HG03432 (cell line): Measurements from ENCODE around the gene RBM38.

Experiments used
- ATAC-seq: cut with Tn5 transposase; IDR thresholded peaks from one replicate; pipeline ENCODE4 v1.9.1; 2021; ENCODE audit warnings: mild to moderate bottlenecking, moderate library complexity; ENCODE audit not compliant: unreplicated experiment

RBM38 gene

GRCh38 chr20:57374343-57374930 is 16.8 kb upstream of the RBM38 start:
- ATAC-seq, result no peak

DNA sequence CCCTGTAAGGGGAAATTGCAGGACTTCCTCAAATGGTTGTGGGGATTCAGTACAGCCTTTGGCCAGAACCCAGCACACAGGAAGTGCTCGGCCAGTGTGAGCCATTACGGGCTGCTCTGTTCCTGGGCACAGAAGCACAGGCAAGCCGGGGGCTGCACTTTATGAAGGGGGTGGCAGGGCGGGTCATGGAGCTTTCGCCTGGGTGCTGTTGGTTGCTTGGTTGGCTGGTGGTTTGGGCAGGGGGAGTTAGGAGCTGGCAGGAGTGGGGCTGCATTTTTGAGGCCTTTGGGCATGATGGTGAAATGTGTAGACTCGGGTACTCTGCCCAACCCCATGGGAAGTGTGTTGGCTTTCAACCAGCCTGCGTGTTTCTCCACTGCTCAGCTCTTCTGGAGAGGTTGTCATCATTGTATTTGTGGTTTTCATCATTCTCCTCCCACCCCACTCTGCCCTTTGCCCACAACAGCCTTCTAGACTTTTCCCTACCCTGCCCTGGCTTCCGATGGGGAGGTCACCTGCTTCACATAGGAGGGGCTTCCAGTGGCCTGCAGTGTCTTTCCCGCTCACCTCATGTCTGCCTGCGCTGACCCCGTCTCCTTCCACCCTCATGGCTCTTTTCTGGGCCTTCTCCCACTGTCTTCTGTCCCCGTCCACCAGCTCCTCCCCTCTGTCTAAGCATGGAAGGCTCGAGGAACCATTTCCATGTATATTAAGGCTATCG is 16.1 kb upstream of the RBM38 start:
- ATAC-seq, result no peak

DNA sequence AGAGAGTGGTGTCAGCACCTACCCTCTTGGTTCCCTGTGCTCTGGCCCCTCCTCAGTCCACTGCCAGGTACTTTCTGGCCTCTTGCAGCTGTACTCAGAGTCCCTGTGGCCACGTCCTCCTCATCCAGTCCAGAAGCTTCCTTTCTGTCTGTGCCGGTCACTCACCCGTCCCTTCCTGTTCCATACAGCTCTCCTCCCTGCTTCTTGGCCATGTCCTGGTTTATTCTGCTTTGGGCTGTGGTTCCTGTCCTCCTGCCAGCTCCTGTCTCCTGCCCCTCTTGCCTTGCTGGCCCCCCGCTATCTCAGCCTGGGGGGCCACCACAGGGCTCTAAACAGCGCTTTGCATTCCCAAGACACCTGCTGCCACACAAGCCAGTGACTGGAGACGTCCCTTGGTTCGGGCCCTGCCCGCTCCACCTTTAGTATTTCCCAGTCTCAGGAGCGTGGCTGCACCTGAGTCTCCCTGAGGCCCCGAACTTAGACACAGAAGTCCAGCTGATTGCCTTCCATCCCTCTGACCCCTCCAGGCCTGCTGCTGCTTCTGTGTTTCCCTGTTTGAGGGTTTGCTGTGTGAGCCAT is 15.5 kb upstream of the RBM38 start:
- ATAC-seq, result no peak

GRCh38 chr20:57377350-57377749 is 13.8 kb upstream of the RBM38 start:
- no peak for ATAC-seq

DNA sequence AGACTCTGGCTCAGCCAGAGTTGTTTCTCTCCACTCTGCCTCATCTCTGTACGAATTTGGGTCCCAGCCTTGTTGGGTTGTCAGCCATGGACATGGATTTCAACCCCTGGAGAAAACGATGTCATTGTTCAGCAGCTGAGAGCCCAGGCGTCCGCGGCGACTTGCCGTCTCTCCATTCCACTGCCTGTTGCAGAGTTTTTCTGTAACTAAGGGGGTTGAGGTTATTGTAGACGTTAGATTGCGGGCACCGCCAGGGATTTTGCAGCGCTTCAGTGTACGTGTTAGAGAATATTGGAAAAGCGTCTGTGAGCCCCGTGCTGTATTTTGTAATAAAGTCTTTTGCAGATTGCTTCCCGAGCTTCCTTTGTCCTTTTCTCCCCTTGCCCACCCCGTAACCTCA is 13.1 kb upstream of the RBM38 start:
- no peak for ATAC-seq

DNA sequence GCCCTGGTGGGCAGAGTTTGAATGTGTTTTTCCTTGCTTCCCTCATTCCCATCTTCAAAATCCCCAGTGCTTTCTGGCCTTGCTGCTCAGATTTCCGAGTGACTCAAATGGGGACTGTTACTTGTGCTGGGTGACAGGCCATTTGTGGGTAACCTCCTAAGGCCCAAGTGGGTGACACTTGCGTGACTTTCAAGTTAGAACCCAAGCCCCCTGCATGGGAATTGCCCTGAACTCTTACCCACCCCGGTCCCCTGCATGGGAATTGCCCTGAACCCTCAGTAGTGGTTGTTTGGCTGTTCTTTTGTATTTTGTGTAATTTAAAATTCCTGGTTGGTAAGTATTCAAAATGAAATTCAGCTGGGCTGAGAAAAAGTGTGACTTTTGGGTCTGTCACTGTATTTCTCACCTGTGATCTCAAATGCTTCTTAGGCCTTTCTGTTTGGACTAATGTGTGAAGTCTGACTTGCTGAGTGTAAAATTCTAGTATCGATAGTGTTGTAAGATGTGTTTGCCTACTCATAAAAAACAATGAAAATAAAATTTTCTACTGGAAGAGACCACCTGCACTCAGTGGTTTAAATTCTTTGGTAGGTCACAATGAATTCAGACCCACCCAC is 12.4 kb upstream of the RBM38 start:
- ATAC-seq, result no peak

DNA sequence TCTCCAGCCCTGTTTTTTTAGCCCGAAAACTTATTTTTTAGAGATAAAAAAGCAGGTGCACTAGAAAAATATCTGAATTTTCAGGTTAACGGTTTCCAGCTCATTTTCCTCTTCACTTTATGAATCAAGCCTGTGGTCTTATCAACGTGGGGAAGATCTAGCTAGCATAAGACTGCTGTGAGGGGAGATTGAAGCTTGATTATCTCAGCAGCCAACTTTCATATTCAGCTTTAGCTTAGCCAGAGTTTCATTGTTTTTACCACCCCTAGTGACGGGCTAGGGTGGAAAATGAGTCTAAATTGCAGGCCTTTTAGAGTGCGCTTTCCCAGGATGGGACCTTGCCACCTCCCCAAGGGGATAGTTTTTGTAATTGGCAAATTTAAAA is 11.9 kb upstream of the RBM38 start:
- no peak for ATAC-seq

GRCh38 chr20:57380081-57380750 is 11.0 kb upstream of the RBM38 start:
- no peak for ATAC-seq

- peak; percentile 60 for ATAC-seq
Measured at GRCh38 chr20:57381596-57382503, 9.3 kb upstream of the RBM38 start.

- no peak for ATAC-seq
Measured at GRCh38 chr20:57382516-57382915, 8.7 kb upstream of the RBM38 start.

- ATAC-seq, result no peak
Measured at GRCh38 chr20:57383447-57384347, 7.5 kb upstream of the RBM38 start.

- no peak for ATAC-seq
Measured at GRCh38 chr20:57384486-57384885, 6.7 kb upstream of the RBM38 start.

DNA sequence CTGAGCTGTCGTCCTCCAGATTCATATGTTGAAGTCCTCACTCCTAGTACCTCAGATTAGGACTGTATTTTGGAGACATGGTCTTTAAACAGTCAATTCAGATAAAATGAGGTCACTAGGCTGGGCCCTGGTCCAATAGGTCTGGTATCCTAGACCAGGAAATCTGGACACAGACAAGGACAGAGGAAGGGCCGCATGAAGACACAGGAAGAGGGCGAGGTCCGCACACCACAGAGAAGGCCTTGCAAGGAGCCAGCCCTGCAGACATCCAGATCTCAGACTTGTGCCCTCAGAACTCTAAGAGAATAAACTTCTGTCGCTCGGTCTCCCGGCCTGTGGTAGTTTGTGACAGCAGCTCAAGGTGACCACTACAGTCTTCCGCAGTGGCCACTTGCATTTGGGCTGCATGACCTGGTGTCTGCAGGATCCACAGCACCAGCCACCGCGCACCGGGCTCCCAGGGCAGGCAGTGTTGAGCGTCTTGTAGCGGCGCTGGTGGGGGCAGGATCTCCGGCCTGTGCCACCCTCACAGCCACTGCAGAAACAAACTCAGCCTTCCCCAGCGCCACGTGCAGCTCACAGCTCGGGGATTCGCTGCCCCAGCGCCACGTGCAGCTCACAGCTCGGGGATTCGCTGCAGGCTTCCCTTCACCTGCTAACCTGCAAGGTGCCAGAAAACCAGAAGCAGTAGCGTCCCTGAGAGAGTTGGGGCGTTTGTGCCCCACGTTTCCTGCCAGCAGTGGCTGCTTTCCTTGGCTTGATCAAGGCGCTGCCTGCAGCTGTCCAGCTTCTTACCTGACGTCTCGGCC is 6.0 kb upstream of the RBM38 start:
- no peak for ATAC-seq

DNA sequence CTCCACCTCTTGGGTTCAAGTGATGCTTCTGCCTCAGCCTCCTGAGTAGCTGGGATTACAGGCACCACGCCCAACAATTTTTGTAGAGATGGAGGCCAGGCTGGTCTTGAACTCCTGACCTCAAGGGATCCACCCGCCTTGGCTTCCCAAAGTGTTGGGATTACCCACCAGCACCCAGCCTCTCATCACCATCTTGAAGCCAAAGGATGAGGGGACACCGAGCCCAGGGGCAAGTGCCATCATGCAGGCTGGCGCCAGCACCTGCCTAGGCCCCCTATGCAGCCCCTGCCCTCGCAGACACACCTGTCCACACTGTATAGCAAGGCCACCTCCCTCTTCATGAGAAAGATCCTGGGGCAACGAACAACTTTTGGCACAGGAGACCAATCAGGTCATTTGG is 5.3 kb upstream of the RBM38 start:
- ATAC-seq, result no peak

GRCh38 chr20:57386762-57387161 is 4.4 kb upstream of the RBM38 start:
- ATAC-seq, result no peak

GRCh38 chr20:57387463-57387862 is 3.7 kb upstream of the RBM38 start:
- no peak for ATAC-seq

- ATAC-seq, result no peak
Measured at GRCh38 chr20:57387945-57388371, 3.2 kb upstream of the RBM38 start.

DNA sequence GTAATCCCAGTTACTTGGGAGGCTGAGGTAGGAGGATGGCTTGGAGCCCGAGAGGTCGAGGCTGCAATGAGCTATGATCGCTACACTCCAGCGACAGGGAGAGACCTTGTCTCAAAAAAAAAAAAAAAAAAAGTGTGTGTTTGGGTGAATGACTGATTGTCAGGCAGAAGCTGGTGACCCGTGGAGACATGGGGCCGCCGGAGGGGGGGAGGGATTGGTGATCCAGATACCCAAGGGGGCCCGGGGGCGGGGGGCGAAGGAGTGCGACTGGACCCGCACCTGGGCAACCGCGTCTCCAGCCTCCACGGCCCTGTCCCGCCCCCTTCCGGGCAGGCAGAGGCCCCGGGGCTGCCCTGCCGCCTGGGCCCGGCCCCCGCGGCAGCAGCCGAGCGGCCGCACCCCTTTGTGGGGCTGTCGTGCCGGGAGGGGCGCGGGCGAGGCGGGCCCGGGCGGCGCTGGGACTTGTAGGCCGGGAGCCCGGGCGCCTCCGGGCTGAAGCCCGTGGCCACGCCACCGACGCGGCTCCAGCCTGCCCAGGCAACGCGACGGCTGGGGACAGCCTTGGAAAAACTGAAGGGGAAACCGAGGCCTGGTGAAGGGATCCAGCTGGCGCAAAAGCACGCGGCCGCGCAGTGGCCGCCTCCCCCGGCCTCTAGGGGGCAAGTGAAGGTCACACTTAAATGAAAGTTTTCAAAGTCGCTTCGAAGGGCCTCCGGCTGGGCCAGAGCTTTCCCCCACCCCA is 2.1 kb upstream of the RBM38 start:
- peak; percentile 40 for ATAC-seq
